Activated T-cell treated with anti-CD3 and anti-CD28 coated beads for 24 hours (primary cell): ENCODE results near the gene GRIN3B.

Source experiments
- DNase-seq: peaks from one replicate; pipeline ENCODE4 v3.0.0-alpha.2; 2020; ENCODE audit warnings: low read depth

GRIN3B gene

GRCh38 chr19:991174-991931 is 8.9 kb upstream of the GRIN3B start:
- peak; percentile 48 for DNase-seq

- no peak for DNase-seq
Measured at GRCh38 chr19:991932-992669, 8.1 kb upstream of the GRIN3B start.

- DNase-seq: no peak
Measured at GRCh38 chr19:992670-993055, 7.6 kb upstream of the GRIN3B start.

GRCh38 chr19:993361-993830 is 6.8 kb upstream of the GRIN3B start:
- DNase-seq: no peak

GRCh38 chr19:993831-994393 is 6.3 kb upstream of the GRIN3B start:
- DNase-seq: no peak

GRCh38 chr19:994516-994915 is 5.7 kb upstream of the GRIN3B start:
- no peak for DNase-seq

GRCh38 chr19:995051-995827 is 5.0 kb upstream of the GRIN3B start:
- DNase-seq: no peak

GRCh38 chr19:996051-996838 is 4.0 kb upstream of the GRIN3B start:
- DNase-seq: peak; percentile 54

GRCh38 chr19:998064-998463 is 2.2 kb upstream of the GRIN3B start:
- DNase-seq: no peak

- no peak for DNase-seq
Measured at GRCh38 chr19:999379-999719, 870 bp upstream of the GRIN3B start.

GRCh38 chr19:1000591-1001537 is 645 bp downstream of the GRIN3B start:
- no peak for DNase-seq

- peak; percentile 66 for DNase-seq
Measured at GRCh38 chr19:1001538-1002166, 1.4 kb downstream of the GRIN3B start.

GRCh38 chr19:1002600-1002999 is 2.4 kb downstream of the GRIN3B start:
- no peak for DNase-seq

- DNase-seq: no peak
Measured at GRCh38 chr19:1003283-1003682, 3.1 kb downstream of the GRIN3B start.

GRCh38 chr19:1004204-1004802 is 4.1 kb downstream of the GRIN3B start:
- DNase-seq: no peak

- DNase-seq: no peak
Measured at GRCh38 chr19:1004803-1005664, 4.8 kb downstream of the GRIN3B start.

- no peak for DNase-seq
Measured at GRCh38 chr19:1006711-1007398, 6.6 kb downstream of the GRIN3B start.
